HG03045 (cell line): ENCODE results near the gene OLFML2A.

Source experiments
- ATAC-seq: cut with Tn5 transposase; IDR thresholded peaks from one replicate; pipeline ENCODE4 v1.9.1; 2021; ENCODE audit warnings: mild to moderate bottlenecking, moderate library complexity; ENCODE audit not compliant: unreplicated experiment

Gene OLFML2A

GRCh38 chr9:124794902-124795491 is 18.1 kb downstream of the OLFML2A start:
- ATAC-seq: no peak

GRCh38 chr9:124795881-124796431 is 19.0 kb downstream of the OLFML2A start:
- no peak for ATAC-seq

GRCh38 chr9:124797343-124798103 is 20.6 kb downstream of the OLFML2A start:
- ATAC-seq: no peak

GRCh38 chr9:124799274-124800006 is 22.5 kb downstream of the OLFML2A start:
- ATAC-seq: no peak

GRCh38 chr9:124800306-124801259 is 23.6 kb downstream of the OLFML2A start:
- ATAC-seq: no peak

- no peak for ATAC-seq
Observed at GRCh38 chr9:124801356-124801755, 24.4 kb downstream of the OLFML2A start.

GRCh38 chr9:124802426-124802825 is 25.5 kb downstream of the OLFML2A start:
- ATAC-seq: no peak

GRCh38 chr9:124803911-124804310 is 27.0 kb downstream of the OLFML2A start:
- no peak for ATAC-seq

- no peak for ATAC-seq
Observed at GRCh38 chr9:124805186-124805585, 28.3 kb downstream of the OLFML2A start.

GRCh38 chr9:124808246-124808956 is 31.5 kb downstream of the OLFML2A start:
- ATAC-seq: no peak

GRCh38 chr9:124809211-124809610 is 32.3 kb downstream of the OLFML2A start:
- no peak for ATAC-seq

GRCh38 chr9:124809741-124810500 is 33.0 kb downstream of the OLFML2A start:
- no peak for ATAC-seq

- no peak for ATAC-seq
Observed at GRCh38 chr9:124810663-124811355, 33.9 kb downstream of the OLFML2A start.

- ATAC-seq: no peak
Observed at GRCh38 chr9:124812441-124812876, 35.5 kb downstream of the OLFML2A start.

GRCh38 chr9:124813041-124813440 is 36.1 kb downstream of the OLFML2A start:
- ATAC-seq: no peak

- ATAC-seq: no peak
Observed at GRCh38 chr9:124813501-124814163, 36.7 kb downstream of the OLFML2A start.

GRCh38 chr9:124814164-124814535 is 37.2 kb downstream of the OLFML2A start:
- no peak for ATAC-seq

GRCh38 chr9:124815601-124816000 is 38.7 kb downstream of the OLFML2A start:
- ATAC-seq: no peak
